KOPT-K1 (cell line): ENCODE results near the gene FLAD1.

Experiments
- H3K27ac ChIP-seq: fragments of 200-600 bp; sonication (generic); 2 replicates; pipeline ENCODE4 v1.5.1; 2016; ENCODE audit warnings: antibody characterized with exemption, mild to moderate bottlenecking, low read depth, low read length; ENCODE audit not compliant: poor library complexity, severe bottlenecking
- H3K36me3 ChIP-seq: fragments of 200-600 bp; sonication (generic); 2 replicates; pipeline ENCODE4 v1.5.1; 2017; ENCODE audit warnings: antibody characterized with exemption, mild to moderate bottlenecking, low read length, moderate library complexity; ENCODE audit not compliant: insufficient read depth
- H3K9me3 ChIP-seq: fragments of 200-600 bp; sonication (generic); 2 replicates; pipeline ENCODE4 v1.5.1; 2017; ENCODE audit warnings: antibody characterized with exemption, low read length, mild to moderate bottlenecking; ENCODE audit not compliant: insufficient read depth, poor library complexity, severe bottlenecking

Gene FLAD1

GRCh38 chr1:154982897-154983648 lies at the start of gene FLAD1:
Gene FLAD1 (plus strand): TSS chr1:154983344. CDS start chr1:154983695, 351 bp downstream.
- H3K27ac ChIP-seq, result peak within 1 kb of the TSS; percentile 59
- H3K9me3 ChIP-seq, result no peaks in the 10 kb centered on the region
- peaks cover 48% of the 10 kb centered on the region for H3K36me3 ChIP-seq

DNA sequence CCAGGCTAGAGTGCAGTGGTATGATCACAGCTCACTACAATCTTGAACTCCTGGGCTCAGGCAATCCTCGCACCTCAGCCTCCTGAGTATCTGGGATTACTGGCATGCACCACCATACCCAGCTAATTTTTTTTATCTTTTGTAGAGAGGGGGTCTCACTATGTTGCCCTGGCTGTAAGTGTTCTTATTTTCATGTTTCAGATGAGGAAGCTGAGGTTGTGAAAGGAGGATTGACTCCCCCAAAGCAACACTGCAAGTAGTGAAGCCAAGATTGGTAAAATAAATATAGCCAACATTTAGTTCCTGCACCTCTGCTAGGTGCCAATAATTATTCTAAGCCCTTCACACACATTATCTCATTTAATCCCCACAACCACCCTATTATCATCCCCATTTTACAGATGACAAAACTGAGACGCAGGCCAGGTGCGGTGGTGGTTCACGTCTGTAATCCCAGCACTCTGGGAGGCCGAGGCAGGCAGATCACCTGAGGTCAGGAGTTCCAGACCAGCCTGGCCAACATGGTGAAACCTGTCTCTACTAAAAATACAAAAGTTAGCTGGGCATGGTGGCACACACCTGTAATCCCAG lies 48.7 kb upstream of the FLAD1 start:
- peaks cover 24% of the 10 kb centered on the region; the same call in 1 of the 2 replicates for H3K36me3 ChIP-seq
- no peaks in the 10 kb centered on the region for H3K9me3 ChIP-seq
- H3K27ac ChIP-seq, result no peak overlapping the region

GRCh38 chr1:154935749-154936554 lies 47.2 kb upstream of the FLAD1 start:
- peaks cover 13% of the 10 kb centered on the region; the same call in 1 of the 2 replicates for H3K36me3 ChIP-seq
- no peaks in the 10 kb centered on the region for H3K9me3 ChIP-seq
- peak overlapping the region; percentile 92 for H3K27ac ChIP-seq

DNA sequence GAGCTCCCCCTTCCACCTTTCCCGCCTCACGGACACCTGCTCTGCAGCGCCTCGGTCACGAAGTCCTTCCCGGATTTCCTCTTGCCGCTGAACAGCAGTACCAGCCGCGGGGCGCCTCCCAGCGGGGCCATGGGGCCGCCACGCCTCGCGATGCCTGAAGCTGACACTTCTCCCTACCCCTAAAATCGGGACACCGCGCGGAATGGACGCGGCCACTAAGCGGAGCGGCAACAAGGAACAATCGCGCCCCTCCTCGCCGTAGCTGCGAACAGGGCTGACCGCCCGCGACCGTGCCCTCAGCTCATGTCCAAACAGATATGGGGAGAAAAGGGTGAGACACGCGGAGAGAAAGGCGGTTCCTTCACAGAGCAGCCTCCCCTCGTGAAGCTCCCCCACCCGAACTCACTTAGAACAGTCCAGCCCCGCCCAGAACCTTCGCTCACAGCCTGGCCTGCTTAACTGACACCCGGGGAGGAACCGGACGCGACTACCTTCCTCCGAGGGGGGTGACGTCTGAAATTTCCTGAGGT lies 46.5 kb upstream of the FLAD1 start, which contains the start of gene PMVK:
Gene PMVK (minus strand): TSS at position 165 of the 530 bp plus-strand sequence. CDS start 34 bp downstream, at position 131.
- Histone ChIP-seq H3K36me3 (peaks cover 6% of the 10 kb centered on the region; the same call in 1 of the 2 replicates), H3K27ac (peak within 1 kb of the TSS; percentile 92)

GRCh38 chr1:154937085-154937987 lies 45.8 kb upstream of the FLAD1 start:
- no peaks in the 10 kb centered on the region for H3K9me3 ChIP-seq
- peak overlapping the region; percentile 92 for H3K27ac ChIP-seq
- H3K36me3 ChIP-seq, result no peaks in the 10 kb centered on the region

More for the DNA sequence above, 46.5 kb upstream of the FLAD1 start, which contains the start of gene PMVK:
- H3K9me3 ChIP-seq, result no peaks in the 10 kb centered on the region

DNA sequence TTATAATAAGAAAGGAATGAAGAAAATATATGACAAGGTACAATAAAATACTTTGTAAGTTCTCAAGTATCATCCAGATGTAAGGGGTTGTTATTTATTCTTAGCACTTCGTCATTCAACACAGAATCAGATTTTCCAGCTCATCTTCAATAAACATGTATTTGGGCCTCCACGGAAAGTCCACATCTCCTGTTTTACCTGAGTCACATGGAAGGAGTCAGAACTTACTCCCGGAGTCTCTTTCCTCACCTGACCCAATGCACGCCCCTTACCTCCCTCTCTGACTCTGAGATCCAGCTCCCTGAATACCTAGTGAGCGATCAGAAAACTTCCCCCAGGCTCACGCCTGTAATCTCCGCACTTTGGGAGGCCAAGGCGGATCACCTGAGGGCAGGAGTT lies 45.2 kb upstream of the FLAD1 start:
- H3K27ac ChIP-seq, result peak overlapping the region; percentile 92
- no peaks in the 10 kb centered on the region for H3K9me3 ChIP-seq
- no peaks in the 10 kb centered on the region for H3K36me3 ChIP-seq

- Histone ChIP-seq H3K36me3 (no peaks in the 10 kb centered on the region), H3K9me3 (no peaks in the 10 kb centered on the region), H3K27ac (no peak overlapping the region)
Observed at GRCh38 chr1:154938604-154939399, 44.3 kb upstream of the FLAD1 start.

GRCh38 chr1:154940213-154940560 lies 43.0 kb upstream of the FLAD1 start:
- Histone ChIP-seq H3K36me3 (peaks cover 10% of the 10 kb centered on the region; the same call in 1 of the 2 replicates), H3K27ac (peak overlapping the region; percentile 92), H3K9me3 (no peaks in the 10 kb centered on the region)

DNA sequence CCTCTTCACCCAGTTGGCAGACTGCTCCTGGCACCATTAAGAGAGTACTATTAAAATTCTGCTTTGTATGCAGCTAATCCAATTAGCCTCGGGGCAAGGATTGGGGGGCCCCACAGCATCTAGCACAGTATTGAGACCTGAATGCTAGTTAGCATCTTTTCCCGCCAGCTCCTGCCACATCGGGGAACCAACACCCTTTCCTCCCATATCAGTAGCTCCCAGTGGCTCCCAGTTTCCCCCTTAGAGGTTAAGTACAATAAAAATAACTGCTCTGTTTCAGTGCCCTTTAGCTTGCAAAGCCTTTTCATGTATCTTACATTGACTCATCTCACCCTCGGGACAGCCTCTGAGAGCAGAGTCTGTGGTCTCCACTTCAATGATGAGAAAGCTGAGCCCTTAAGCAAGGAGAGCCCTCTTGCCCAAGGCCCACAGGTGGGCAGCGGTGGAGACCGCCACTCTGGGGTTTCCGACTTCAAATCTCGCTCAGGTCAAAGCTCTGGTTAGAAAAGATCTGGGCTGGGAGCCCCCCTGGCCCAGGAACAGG lies 42.4 kb upstream of the FLAD1 start:
- Histone ChIP-seq H3K27ac (peak overlapping the region; percentile 92), H3K36me3 (peaks cover 15% of the 10 kb centered on the region)

DNA sequence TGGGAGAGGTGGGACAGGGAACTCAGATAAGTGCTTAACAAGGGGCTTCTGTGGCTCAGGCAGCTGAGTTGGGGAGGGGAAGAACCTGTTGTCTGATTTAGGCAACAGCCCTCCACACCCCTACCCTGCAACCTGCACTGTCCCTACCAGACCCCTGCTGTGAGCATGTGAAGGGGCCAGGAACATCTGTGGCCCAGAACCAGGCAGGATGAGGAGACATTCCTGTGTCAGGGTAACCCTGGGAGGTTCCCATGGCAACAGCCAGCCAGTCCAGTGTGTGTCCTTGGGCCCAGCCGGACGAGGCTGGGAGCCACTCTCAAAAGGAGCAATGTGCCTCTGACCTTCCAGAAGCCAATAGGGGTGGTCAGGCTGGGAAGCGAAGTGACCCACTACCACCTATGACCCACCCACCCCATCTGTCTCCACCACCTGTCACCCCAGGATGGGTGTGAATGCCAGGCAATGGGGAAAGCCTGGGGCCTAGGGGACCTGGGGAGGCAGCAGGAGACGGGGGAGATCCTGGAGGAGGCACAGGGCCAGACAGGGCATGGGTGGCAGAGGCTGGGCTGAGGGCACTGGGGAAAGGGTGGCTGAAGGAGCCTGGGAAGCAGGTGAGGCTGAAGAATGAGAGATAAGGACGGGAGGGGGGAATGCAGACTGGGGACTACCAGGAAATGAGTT lies 41.7 kb upstream of the FLAD1 start:
- H3K9me3 ChIP-seq, result no peaks in the 10 kb centered on the region
- H3K27ac ChIP-seq, result peak overlapping the region; percentile 92
- peaks cover 23% of the 10 kb centered on the region for H3K36me3 ChIP-seq

More for the DNA sequence above, 42.4 kb upstream of the FLAD1 start:
- H3K9me3 ChIP-seq, result no peaks in the 10 kb centered on the region

- no peaks in the 10 kb centered on the region for H3K9me3 ChIP-seq
- H3K36me3 ChIP-seq, result peaks cover 41% of the 10 kb centered on the region
- peak overlapping the region; percentile 92 for H3K27ac ChIP-seq
Observed at GRCh38 chr1:154943649-154944400, 39.3 kb upstream of the FLAD1 start.

DNA sequence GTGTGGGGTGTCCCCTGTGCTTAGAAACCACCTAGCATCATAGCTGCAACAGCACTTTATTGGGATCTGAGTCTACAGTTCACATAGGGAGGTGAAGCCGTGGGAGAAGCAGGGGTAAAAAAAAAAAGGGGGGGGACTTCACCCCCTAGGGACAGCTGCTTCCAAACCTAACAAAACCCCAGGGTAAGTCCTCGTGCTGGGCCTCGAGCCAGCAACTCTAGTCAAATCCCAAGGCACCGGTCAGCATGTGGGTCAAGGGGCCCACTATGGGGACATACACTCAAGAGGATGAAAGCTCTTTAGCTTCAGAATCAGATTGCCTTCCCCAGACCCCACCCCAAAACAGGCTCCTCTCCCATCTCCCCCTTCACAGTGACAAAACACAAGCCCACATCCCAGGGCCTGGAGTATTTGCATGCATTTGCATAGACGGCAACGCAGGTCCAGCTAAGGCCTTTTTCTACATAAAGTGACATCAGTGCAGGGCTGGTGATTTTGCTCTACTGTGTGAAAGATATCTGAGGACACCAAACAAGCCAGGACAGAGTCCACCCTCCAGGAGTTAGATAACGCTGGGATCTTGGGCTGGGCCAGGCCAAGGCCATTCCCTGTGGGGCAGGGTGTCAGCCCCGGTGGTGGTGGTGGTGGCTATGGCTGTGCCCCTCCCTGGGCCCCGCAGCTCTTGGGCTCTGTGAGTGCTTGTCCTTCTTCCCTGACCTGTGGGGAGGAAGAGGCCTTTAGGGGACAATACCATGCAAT lies 38.6 kb upstream of the FLAD1 start:
- peak overlapping the region; percentile 11 for H3K27ac ChIP-seq

More for the DNA sequence above, 38.6 kb upstream of the FLAD1 start:
- no peaks in the 10 kb centered on the region for H3K9me3 ChIP-seq
- H3K36me3 ChIP-seq, result peaks cover 41% of the 10 kb centered on the region
